DOHH2 (cell line): Measurements from ENCODE around the gene RPL29.
"Not testable (repeated sequence)": the region's sequence is repeated elsewhere in the genome, so short reads cannot be mapped to it uniquely, and the experiment has no call there.

ENCODE experiments used
- H3F3A ChIP-seq: fragments of 200-600 bp; sonication (generic), shearing (Covaris generic); 2 replicates; pipeline ENCODE4 v1.6.0; 2016; ENCODE audit warnings: antibody characterized with exemption, mild to moderate bottlenecking; ENCODE audit not compliant: control insufficient read depth, insufficient read depth
- H3K27ac ChIP-seq: fragments of 200-600 bp; sonication (generic); 2 replicates; pipeline ENCODE4 v1.5.1; 2014; ENCODE audit warnings: low read depth, mild to moderate bottlenecking, low read length, moderate library complexity
- H3K27me3 ChIP-seq: fragments of 200-600 bp; sonication (generic); 2 replicates; pipeline ENCODE4 v1.6.1; 2014; ENCODE audit warnings: mild to moderate bottlenecking, low read length, mixed read lengths; ENCODE audit not compliant: control insufficient read depth
- H3K36me3 ChIP-seq: fragments of 200-600 bp; sonication (generic); 2 replicates; pipeline ENCODE4 v1.6.1; 2014; ENCODE audit warnings: mild to moderate bottlenecking, low read length, moderate library complexity, mixed read lengths; ENCODE audit not compliant: control insufficient read depth
- H3K4me1 ChIP-seq: fragments of 200-600 bp; sonication (generic); 2 replicates; pipeline ENCODE4 v1.6.1; 2014; ENCODE audit warnings: mild to moderate bottlenecking, low read length, mixed read lengths; ENCODE audit not compliant: control insufficient read depth
- H3K4me2 ChIP-seq: fragments of 200-600 bp; sonication (generic); 2 replicates; pipeline ENCODE4 v1.6.0; 2014; ENCODE audit warnings: mild to moderate bottlenecking, low read length, moderate library complexity
- H3K4me3 ChIP-seq: fragments of 200-600 bp; sonication (generic); 2 replicates; pipeline ENCODE4 v1.5.1; 2014; ENCODE audit warnings: mild to moderate bottlenecking, low read length, mixed read lengths
- H3K79me2 ChIP-seq: fragments of 200-600 bp; sonication (generic); 2 replicates; pipeline ENCODE4 v1.6.1; 2014; ENCODE audit warnings: mild to moderate bottlenecking, low read length, mixed read lengths; ENCODE audit not compliant: control insufficient read depth
- H3K9me2 ChIP-seq: fragments of 200-600 bp; sonication (generic); replicated peaks from 2 replicates; pipeline ENCODE4 v1.6.1; 2014; ENCODE audit warnings: mild to moderate bottlenecking, low read length, mixed read lengths; ENCODE audit not compliant: control insufficient read depth
- H3K9me3 ChIP-seq: fragments of 200-600 bp; sonication (generic); 2 replicates; pipeline ENCODE4 v1.6.1; 2014; ENCODE audit warnings: antibody characterized with exemption, low read length, mixed read lengths; ENCODE audit not compliant: control insufficient read depth, insufficient read depth
- H4K20me1 ChIP-seq: fragments of 200-600 bp; sonication (generic); 2 replicates; pipeline ENCODE4 v1.6.0; 2014; ENCODE audit warnings: low read depth, mild to moderate bottlenecking, antibody characterized with exemption, low read length, moderate library complexity; ENCODE audit not compliant: control insufficient read depth, insufficient read depth
- CTCF ChIP-seq: fragments of 200-600 bp; sonication (generic); IDR thresholded peaks from one replicate; pipeline ENCODE4 v1.5.1; 2014; ENCODE audit warnings: antibody characterized with exemption, mild to moderate bottlenecking, low read depth, low read length; ENCODE audit not compliant: poor library complexity, severe bottlenecking
- EZH2phosphoT487 ChIP-seq: fragments of 200-600 bp; sonication (generic); IDR thresholded peaks from 2 replicates; pipeline ENCODE4 v1.6.1; 2017; ENCODE audit warnings: borderline replicate concordance, mild to moderate bottlenecking, antibody characterized with exemption, low read length, moderate library complexity, mixed read lengths

Gene RPL29

GRCh38 chr3:52036222-52036694 is 40.6 kb upstream of the RPL29 start:
- no peak overlapping the region for H3K27ac ChIP-seq
- no peak for TF ChIP-seq CTCF
- no peak for TF ChIP-seq EZH2phosphoT487
- H3K27me3 ChIP-seq: peaks cover 10% of the 10 kb centered on the region; the same call in 1 of the 2 replicates
- no peaks in the 10 kb centered on the region for H3F3A ChIP-seq
- no peaks in the 10 kb centered on the region for H3K4me1 ChIP-seq
- no peak overlapping the region for H3K4me2 ChIP-seq
- H3K79me2 ChIP-seq: no peaks in the 10 kb centered on the region
- H4K20me1 ChIP-seq: no peaks in the 10 kb centered on the region
- no peaks in the 10 kb centered on the region for H3K9me2 ChIP-seq
- no peak overlapping the region for H3K4me3 ChIP-seq
- no peaks in the 10 kb centered on the region for H3K36me3 ChIP-seq
- no peaks in the 10 kb centered on the region for H3K9me3 ChIP-seq

- Histone ChIP-seq H3K4me2 (no peak overlapping the region), H3K4me1 (no peaks in the 10 kb centered on the region), H3K4me3 (no peak overlapping the region), H3K79me2 (no peaks in the 10 kb centered on the region), H3F3A (no peaks in the 10 kb centered on the region), H3K27ac (no peak overlapping the region), H3K36me3 (no peaks in the 10 kb centered on the region), H4K20me1 (no peaks in the 10 kb centered on the region), H3K9me3 (no peaks in the 10 kb centered on the region), H3K9me2 (no peaks in the 10 kb centered on the region), H3K27me3 (peaks cover 7% of the 10 kb centered on the region; the same call in 1 of the 2 replicates)
- TF ChIP-seq EZH2phosphoT487: no peak
- TF ChIP-seq CTCF: no peak
Measured at GRCh38 chr3:52034651-52035050, 39.0 kb upstream of the RPL29 start.

GRCh38 chr3:52034212-52034611 is 38.5 kb upstream of the RPL29 start:
- Histone ChIP-seq H3K4me1 (no peaks in the 10 kb centered on the region), H3K9me3 (no peaks in the 10 kb centered on the region)
- no peak for TF ChIP-seq EZH2phosphoT487
- TF ChIP-seq CTCF: no peak

GRCh38 chr3:52033748-52034147 is 38.1 kb upstream of the RPL29 start:
- H3K4me2 ChIP-seq, H3K4me1 ChIP-seq, H4K20me1 ChIP-seq, H3K4me3 ChIP-seq, H3F3A ChIP-seq, H3K27ac ChIP-seq, H3K27me3 ChIP-seq, H3K9me2 ChIP-seq, H3K79me2 ChIP-seq, H3K36me3 ChIP-seq, H3K9me3 ChIP-seq: not testable (repeated sequence)

More at GRCh38 chr3:52034212-52034611, 38.5 kb upstream of the RPL29 start:
- no peak overlapping the region for H3K27ac ChIP-seq
- no peaks in the 10 kb centered on the region for H4K20me1 ChIP-seq
- H3K4me3 ChIP-seq: no peak overlapping the region
- no peaks in the 10 kb centered on the region for H3K36me3 ChIP-seq
- H3K27me3 ChIP-seq: peaks cover 7% of the 10 kb centered on the region; the same call in 1 of the 2 replicates
- H3F3A ChIP-seq: no peaks in the 10 kb centered on the region
- no peaks in the 10 kb centered on the region for H3K9me2 ChIP-seq
- H3K4me2 ChIP-seq: no peak overlapping the region
- H3K79me2 ChIP-seq: no peaks in the 10 kb centered on the region
